HG03039 (cell line): ENCODE results near the gene CHRD.
"Not testable (repeated sequence)": the region's sequence is repeated elsewhere in the genome, so short reads cannot be mapped to it uniquely, and the experiment has no call there.

Experiments used
- ATAC-seq: cut with Tn5 transposase; IDR thresholded peaks from one replicate; pipeline ENCODE4 v1.9.1; 2021; ENCODE audit warnings: mild to moderate bottlenecking, moderate library complexity; ENCODE audit not compliant: unreplicated experiment

The CHRD gene

GRCh38 chr3:184414418-184415202 is 34.8 kb downstream of the CHRD start:
- no peak for ATAC-seq

GRCh38 chr3:184415203-184415490 is 35.3 kb downstream of the CHRD start:
- no peak for ATAC-seq

DNA sequence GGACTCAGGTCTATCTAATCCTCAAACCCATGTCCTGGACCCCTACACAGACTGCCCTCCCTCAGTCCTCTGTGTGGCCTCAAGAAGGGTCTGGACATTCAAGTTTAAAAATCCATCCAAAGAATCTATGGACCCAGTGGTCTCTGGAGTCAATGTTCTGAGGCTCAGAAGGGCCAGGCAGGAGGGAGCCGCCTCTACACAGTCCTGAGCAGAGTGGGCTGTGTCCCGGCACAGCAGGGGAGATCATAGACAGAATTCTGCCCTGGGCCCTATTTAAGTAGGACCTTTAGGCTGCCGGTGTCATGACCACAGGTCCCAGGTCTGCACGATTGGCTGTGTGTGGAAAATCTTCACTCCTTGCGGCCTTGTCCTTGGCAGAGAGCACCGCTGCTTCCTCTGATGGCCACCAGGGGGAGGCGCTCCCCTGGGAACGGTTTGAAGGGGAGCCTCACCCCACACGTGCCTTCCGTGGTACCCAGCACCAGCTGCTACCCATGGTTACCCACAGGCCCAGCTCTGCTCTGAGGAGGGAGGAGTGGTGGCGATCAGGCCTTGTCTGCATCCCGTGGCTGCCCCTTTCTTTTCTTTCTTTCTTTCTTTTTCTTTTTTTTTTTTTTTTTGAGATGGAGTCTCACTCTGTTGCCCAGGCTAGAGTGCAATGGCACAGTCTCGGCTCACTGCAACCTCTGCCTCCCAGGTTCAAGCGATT is 37.9 kb downstream of the CHRD start:
- peak; percentile 71 for ATAC-seq

GRCh38 chr3:184419171-184419570 is 39.3 kb downstream of the CHRD start:
- ATAC-seq, result no peak

DNA sequence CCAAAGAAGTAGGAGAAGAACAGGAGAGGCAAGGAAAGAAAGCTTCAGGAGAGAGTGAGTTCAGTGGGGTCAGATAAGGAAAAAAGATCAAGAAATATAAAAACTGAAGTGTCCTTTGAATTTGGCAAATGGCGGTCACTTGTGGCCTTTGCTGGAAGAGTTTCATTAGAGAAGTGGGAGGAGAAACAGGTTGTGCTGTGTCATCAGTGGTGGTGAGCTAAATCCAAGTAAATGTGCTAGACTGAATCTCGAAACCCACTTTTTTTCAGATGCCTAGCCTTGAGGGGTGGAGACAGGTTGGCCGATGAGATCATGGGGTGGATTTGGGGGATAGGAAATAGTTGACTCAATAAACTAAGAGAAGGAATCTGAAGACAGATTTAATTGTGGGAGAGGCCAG is 43.7 kb downstream of the CHRD start:
- no peak for ATAC-seq

GRCh38 chr3:184426691-184427141 is 46.9 kb downstream of the CHRD start:
- ATAC-seq, result no peak

GRCh38 chr3:184428561-184429175 is 48.8 kb downstream of the CHRD start:
- no peak for ATAC-seq

GRCh38 chr3:184429786-184430185 is 49.9 kb downstream of the CHRD start:
- no peak for ATAC-seq

DNA sequence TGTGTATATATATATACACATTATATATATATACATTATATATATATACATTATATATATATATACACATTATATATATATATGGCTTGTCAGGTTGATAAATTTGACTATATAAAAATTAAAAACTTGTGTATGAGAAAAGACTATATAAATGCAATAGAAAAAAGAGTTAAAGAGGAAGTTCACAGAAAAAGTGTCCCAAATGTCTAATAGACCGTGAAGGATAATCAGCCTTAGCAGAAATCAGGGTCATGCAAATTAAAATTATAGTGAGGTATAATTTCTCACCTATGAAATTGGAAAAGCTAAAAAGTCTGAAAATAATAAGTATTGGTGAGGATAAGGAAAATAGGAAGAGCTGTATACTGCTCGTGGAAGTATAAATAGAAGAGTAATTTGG is 51.1 kb downstream of the CHRD start:
- ATAC-seq, result no peak

DNA sequence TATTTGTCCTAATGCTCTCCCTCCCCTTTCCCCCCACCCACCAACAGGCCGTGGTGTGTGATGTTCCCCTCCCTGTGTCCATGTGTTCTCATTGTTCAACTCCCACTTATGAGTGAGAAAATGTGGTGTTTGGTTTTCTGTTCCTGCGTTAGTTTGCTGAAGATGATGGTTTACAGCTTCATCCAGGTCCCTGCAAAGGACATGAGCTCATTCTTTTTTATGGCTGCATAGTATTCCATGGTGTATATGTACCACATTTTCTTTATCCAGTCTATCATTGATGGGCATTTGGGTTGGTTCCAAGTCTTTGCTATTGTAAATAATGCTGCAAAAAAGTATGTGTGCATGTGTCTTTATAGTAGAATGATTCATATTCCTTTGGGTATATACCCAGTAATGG is 53.3 kb downstream of the CHRD start:
- not testable (repeated sequence) for ATAC-seq

GRCh38 chr3:184439096-184439495 is 59.2 kb downstream of the CHRD start:
- ATAC-seq, result no peak
